IPS-15b (cell line): ENCODE measurements around the gene PTPRU.

Experiments
- H3K27me3 ChIP-seq: one replicate; pipeline ENCODE4 v1.6.1; 2013; ENCODE audit warnings: low read length; ENCODE audit not compliant: control insufficient read depth, insufficient read depth
- H3K36me3 ChIP-seq: one replicate; pipeline ENCODE4 v1.6.1; 2013; ENCODE audit warnings: low read length; ENCODE audit not compliant: control insufficient read depth, insufficient read depth
- H3K4me1 ChIP-seq: one replicate; pipeline ENCODE4 v1.6.1; 2013; ENCODE audit warnings: mild to moderate bottlenecking, low read length; ENCODE audit not compliant: control insufficient read depth, insufficient read depth
- H3K4me3 ChIP-seq: one replicate; pipeline ENCODE4 v1.5.1; 2013; ENCODE audit warnings: low read depth, low read length
- H3K9ac ChIP-seq: one replicate; pipeline ENCODE4 v1.6.1; 2013; ENCODE audit warnings: low read depth, mild to moderate bottlenecking, low read length
- H3K9me3 ChIP-seq: one replicate; pipeline ENCODE4 v1.6.1; 2013; ENCODE audit warnings: mild to moderate bottlenecking, low read length; ENCODE audit not compliant: control insufficient read depth, insufficient read depth

PTPRU gene

DNA sequence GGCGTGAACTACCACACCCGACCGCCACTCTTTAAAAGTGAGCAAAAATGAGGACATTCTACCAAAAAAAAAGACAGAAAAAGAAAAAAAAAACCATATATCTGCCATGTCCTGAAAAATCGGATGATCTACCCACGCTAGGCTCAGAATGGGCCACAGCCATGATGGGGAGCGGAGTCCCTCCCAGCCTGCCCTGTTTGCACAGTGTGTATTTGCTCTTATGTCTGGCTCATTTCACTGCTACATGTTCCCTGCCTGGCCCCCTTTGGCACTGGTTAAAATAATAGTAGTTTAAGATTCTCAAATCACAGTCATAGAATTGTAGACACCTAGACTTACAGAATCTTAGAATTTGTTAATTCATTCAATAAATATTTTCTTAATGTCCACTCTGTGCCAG, 121.9 kb downstream of the PTPRU start:
- Histone ChIP-seq H3K9ac (no peak overlapping the region), H3K36me3 (no peaks in the 10 kb centered on the region), H3K27me3 (peaks cover 2% of the 10 kb centered on the region), H3K4me1 (no peaks in the 10 kb centered on the region), H3K4me3 (no peak overlapping the region), H3K9me3 (no peaks in the 10 kb centered on the region)

GRCh38 chr1:29360768-29361167, 124.4 kb downstream of the PTPRU start:
- peaks cover 2% of the 10 kb centered on the region for H3K27me3 ChIP-seq
- no peaks in the 10 kb centered on the region for H3K36me3 ChIP-seq
- no peaks in the 10 kb centered on the region for H3K9me3 ChIP-seq
- H3K4me3 ChIP-seq = no peak overlapping the region
- H3K4me1 ChIP-seq = no peaks in the 10 kb centered on the region
- H3K9ac ChIP-seq = no peak overlapping the region

DNA sequence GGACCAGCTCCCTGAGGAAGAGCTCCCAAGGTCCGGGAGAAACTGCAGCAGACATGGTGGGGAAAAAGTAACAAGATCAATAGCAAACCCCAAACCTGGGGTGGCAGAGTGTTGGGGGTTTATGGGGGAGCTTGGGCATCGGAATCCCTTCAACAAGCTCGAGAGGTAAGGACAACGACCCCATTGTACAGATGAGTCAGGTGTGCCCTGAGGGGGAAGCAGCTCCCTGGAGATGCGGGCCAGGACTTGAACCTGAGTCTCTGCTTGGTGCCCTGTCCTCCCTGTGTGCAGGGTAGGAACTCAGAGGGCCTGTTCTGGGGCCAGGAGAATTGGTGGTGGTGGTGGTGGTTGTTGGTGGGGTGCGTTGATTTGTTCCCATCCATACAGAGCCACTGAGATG, 125.4 kb downstream of the PTPRU start:
- Histone ChIP-seq H3K9ac (no peak overlapping the region), H3K4me3 (no peak overlapping the region), H3K27me3 (no peaks in the 10 kb centered on the region), H3K36me3 (no peaks in the 10 kb centered on the region), H3K4me1 (no peaks in the 10 kb centered on the region), H3K9me3 (no peaks in the 10 kb centered on the region)

DNA sequence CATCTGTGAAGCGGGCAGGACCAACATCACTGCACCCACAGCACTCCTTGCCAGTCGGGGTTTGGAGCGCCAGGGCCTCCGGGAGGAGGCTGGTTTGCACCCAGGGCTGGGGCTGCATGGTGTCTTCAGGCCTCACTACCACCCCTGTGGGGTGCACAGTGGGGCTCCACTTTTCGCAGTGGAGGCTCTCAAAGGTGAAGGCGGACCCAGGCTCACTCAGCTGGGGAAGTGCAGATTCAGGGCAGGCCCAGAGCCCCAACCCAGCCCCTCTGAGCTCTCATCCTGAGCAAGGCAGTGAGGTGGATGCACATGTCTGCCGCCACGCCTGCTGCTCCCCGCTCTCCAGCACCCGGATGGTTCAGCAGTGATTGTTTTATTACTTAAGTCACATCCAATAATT, 125.8 kb downstream of the PTPRU start:
- H3K9ac ChIP-seq = no peak overlapping the region
- H3K4me3 ChIP-seq = no peak overlapping the region
- H3K9me3 ChIP-seq = no peaks in the 10 kb centered on the region
- H3K36me3 ChIP-seq = no peaks in the 10 kb centered on the region
- H3K4me1 ChIP-seq = no peaks in the 10 kb centered on the region
- H3K27me3 ChIP-seq = no peaks in the 10 kb centered on the region

DNA sequence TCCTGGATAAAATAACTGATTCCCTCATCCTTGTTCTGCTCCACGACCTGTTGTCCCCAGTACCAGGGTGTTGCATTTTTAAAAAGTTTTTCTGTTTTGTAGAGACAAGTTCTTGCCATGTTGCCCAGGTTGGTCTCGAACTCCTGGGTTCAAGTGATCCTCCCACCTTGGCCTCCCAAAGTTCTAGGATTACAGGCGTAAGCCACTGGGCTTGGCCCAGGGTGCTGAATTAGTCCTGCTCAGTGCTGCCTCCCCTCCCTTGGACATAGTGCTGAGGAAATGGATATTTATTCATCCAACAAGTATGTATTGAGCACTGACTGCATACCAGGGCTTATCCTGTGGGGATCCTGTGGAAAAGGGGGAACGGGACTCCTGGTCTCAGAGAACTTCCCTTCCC, 126.4 kb downstream of the PTPRU start:
- Histone ChIP-seq H3K9me3 (no peaks in the 10 kb centered on the region), H3K9ac (no peak overlapping the region), H3K36me3 (no peaks in the 10 kb centered on the region), H3K4me3 (no peak overlapping the region), H3K27me3 (no peaks in the 10 kb centered on the region), H3K4me1 (no peaks in the 10 kb centered on the region)

DNA sequence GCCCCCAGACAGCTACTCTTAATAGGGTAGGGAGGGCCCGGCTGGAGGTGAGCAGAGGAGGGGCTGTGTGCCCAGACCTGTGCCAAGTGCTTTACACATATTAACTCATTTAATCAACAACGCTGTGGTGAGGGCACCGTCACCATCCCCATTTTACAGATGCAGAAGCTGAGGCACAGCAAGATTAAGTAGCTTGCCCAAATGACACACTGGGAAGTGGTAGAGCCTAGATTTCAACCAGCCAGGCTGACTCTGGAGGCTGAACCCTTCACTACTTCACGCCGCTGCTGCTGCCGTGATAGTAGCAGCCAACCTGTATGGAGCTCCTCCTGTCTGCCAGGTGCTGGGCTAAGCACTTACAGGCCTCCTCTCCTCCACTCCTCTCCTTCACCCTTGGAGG, 127.2 kb downstream of the PTPRU start:
- Histone ChIP-seq H3K27me3 (no peaks in the 10 kb centered on the region), H3K36me3 (no peaks in the 10 kb centered on the region), H3K4me3 (no peak overlapping the region), H3K9ac (no peak overlapping the region), H3K9me3 (no peaks in the 10 kb centered on the region), H3K4me1 (no peaks in the 10 kb centered on the region)

- Histone ChIP-seq H3K9me3 (no peaks in the 10 kb centered on the region), H3K9ac (no peak overlapping the region), H3K4me1 (no peaks in the 10 kb centered on the region), H3K4me3 (no peak overlapping the region), H3K36me3 (no peaks in the 10 kb centered on the region), H3K27me3 (no peaks in the 10 kb centered on the region)
Measured at GRCh38 chr1:29364101-29364678, 127.9 kb downstream of the PTPRU start.

- Histone ChIP-seq H3K9ac (no peak overlapping the region), H3K4me1 (peaks cover 2% of the 10 kb centered on the region), H3K27me3 (no peaks in the 10 kb centered on the region), H3K36me3 (no peaks in the 10 kb centered on the region), H3K9me3 (no peaks in the 10 kb centered on the region), H3K4me3 (no peak overlapping the region)
Measured at GRCh38 chr1:29365906-29366670, 129.8 kb downstream of the PTPRU start.

DNA sequence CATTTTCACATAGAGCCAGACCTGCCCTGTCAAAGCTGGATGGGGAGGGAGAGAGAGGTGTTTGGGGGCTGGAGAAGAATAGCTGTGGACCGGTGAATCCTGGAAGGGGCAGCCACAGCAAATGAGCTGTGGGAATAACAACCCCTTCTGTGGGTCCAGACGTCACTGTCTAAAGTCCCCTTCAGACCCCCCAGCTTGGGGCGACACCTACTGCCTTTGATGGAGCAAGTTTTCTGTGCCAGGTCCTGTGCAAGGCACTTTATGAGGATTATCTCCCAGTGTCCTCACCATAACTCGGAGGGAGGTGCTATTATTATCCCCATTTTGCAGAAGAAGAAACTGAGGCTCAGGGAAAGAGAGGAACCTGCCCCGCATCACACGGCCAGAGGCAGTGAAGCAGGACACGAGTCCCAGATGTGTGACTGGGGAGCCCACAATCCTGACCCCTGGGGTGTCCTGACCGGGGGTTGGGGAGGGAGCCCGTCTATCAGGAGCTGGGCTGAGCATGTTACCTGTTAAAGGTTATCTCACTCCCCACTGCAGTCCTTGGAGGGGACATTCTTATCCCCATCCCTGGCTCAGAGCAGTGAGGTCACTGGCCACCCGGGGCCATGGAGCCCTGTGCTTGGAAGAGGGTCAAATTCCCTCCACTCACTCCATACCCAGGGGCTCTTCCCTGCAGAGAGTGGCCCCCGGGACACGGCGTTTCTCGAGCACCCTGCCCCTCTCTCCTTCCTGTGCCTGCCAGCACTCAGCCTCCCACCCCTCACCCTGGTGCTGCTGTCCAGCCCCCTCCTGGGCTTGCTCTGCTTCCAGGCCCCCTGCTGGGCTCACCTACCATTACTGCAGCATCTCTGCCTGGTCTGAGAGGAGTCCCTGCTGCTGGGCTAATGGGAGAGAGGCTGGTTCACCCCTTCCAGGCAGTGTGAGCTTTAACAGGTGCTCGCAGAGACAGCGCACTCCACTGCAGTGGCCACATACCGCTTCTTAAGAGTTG, 132.9 kb downstream of the PTPRU start:
- Histone ChIP-seq H3K4me1 (peaks cover 2% of the 10 kb centered on the region), H3K9me3 (no peaks in the 10 kb centered on the region), H3K9ac (no peak overlapping the region), H3K4me3 (no peak overlapping the region), H3K36me3 (no peaks in the 10 kb centered on the region), H3K27me3 (no peaks in the 10 kb centered on the region)

- peaks cover 2% of the 10 kb centered on the region for H3K4me1 ChIP-seq
- no peaks in the 10 kb centered on the region for H3K9me3 ChIP-seq
- H3K27me3 ChIP-seq = no peaks in the 10 kb centered on the region
- H3K36me3 ChIP-seq = no peaks in the 10 kb centered on the region
- no peak overlapping the region for H3K4me3 ChIP-seq
- no peak overlapping the region for H3K9ac ChIP-seq
Measured at GRCh38 chr1:29370067-29370466, 133.7 kb downstream of the PTPRU start.

DNA sequence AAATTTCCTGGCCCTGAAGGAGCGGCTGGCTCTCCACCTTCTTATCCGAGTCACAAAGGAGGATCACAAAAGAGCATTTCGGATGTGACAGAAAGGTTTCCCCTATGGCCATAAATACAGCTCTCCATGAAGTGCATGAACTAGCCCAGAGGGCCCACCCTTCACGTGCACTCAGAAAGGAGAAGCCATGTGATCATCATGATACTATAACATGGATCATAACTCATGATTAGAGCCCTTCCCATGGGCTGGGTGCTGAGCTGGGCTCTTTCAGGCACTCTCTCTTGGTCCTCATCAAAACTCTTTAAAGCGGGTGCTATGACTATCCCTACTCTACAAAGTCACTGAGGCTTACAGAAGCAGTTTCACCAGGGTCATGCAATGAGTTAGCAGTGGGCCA, 135.0 kb downstream of the PTPRU start:
- H3K36me3 ChIP-seq = no peaks in the 10 kb centered on the region
- H3K9ac ChIP-seq = no peak overlapping the region
- H3K27me3 ChIP-seq = no peaks in the 10 kb centered on the region
- H3K4me1 ChIP-seq = peaks cover 2% of the 10 kb centered on the region
- no peaks in the 10 kb centered on the region for H3K9me3 ChIP-seq
- H3K4me3 ChIP-seq = no peak overlapping the region
